NCI-H128 (cell line): Measurements from ENCODE around the gene ADAMTS8.

ENCODE experiments used
- DNase-seq: peaks from one replicate; lab custom pipeline; 2025; ENCODE audit not compliant: unreplicated experiment; lab: John Stamatoyannopoulos, UW

The ADAMTS8 gene

DNA sequence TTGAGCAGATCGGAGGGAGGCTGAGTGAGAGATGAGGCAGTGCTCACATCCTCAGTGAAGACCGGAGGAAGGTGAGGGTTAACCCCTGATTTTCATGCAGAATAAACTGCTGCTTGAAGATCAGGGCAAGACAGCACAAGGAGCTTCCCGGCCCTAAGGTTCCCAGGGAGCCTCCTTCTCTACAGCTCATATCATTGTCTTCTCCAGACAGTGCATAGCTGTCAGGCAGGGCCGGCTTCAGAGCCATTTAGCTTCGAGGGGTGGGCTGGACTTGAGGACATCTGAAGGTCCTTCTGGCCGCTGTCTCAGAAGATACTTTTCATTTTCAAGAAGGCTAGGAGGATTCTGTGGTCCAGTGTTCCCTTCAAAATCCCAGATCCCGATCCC is 7.2 kb downstream of the ADAMTS8 start:
- no peak for DNase-seq

DNA sequence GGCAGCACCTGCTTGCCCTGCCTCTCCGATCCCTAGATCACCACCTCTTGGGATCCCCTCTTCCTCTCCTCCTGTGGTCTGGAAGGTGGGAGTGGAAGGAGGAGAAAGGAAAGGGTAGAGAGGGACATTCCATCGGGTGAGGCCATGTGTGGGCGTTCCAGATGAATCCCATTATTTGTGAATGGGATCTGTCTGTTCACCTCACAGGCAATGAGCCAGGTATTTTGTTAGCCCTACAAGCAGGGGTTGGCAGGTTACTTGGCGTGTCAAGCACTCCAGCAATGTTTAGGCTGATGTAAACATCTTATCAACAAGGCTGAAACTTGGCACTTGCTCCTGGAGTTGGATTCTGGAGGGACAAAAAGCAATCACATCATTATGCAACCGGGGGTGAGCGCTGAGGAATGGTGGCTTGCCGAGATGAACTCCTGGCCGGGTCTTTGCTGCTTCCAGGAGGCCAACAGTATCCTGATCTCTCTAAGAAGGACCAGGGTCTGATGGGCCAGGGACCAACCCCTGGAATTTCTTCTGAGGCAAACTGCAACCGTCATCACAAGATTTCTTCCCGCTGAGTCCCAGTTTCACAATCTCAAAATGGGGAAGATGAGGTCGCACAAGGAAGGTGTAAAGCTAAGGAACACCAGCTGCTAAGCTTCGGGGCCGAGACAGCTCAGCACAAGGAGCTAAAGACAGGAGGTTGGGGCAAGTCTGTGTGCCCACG is 7.8 kb downstream of the ADAMTS8 start:
- no peak for DNase-seq

DNA sequence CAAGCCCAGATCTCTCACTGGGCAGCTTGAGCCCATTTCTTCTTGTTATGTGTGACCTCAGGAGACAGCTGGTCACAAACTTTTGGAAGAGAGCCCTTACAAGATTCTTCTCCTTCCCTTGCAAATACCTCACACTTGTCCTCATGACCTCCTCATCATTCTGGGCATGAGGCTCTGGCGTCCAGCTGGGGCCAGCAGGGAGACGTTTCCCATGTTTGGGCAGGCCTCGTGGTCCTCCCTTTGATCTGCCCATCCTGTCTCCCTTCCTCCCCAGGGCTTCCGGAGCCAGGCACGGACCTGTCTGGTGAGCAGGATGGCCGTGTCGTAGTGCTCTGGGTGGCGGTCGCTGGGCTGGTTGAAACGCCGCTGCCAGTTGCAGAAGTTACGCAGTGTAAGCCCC is 9.7 kb downstream of the ADAMTS8 start:
- no peak for DNase-seq

DNA sequence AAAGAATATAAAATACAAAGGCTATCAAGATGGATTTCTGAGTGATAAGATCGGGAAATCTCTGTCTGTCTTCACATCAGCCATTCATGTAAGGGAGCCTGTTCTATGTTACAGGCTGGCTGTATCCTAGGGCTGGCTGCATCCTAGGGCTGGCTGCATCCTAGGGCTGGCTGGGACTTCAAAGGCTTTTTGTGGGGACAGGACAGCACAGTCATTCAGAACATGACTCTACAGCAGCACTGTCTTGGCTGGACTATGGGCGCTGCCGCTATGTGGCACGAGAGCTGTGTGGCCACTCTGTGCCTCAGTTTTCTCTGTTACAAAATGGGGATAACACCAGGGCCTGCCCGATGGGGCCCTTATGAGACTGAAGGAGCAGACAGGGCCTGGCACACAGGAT is 10.2 kb downstream of the ADAMTS8 start:
- no peak for DNase-seq

- no peak for DNase-seq
These were observed 11.5 kb downstream of the ADAMTS8 start for GRCh38 chr11:130416906-130417305.

GRCh38 chr11:130416530-130416882 is 11.9 kb downstream of the ADAMTS8 start:
- no peak for DNase-seq

- DNase-seq: no peak
These were observed 12.5 kb downstream of the ADAMTS8 start for GRCh38 chr11:130415731-130416529.

GRCh38 chr11:130414107-130415080 is 14.0 kb downstream of the ADAMTS8 start:
- DNase-seq: no peak

DNA sequence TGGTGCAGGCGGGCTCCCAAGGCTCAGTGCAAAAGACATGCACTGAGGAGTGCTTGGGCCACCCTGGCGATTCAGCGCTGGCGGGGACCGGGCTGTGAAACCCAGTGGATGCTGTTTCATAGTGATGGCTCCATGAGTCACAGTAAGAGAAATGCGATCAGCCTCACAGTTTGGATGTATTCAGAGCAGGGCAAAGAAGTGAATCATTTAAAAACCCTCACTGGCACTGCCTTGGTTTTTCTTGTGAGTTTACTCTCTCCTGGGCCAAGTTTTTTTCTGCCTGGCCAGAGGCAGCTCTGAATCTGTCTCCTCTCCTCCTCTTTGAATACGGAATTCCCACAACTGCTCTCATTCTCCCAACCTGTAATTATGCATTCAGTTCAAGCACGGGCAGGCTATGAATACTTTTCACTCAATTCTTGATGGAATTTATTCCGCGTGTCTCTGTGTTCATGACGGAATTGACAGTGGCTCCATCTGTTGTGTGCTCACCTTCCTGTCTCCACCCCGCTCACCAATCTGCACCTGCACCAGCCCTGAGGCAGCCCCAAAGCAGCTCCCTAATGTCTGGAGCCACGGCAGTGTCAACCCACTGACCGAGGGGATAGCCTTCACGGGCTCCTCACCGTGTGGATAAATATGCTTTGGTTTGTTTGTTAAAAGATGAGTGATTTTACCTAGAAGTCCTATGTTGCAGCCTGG is 14.9 kb downstream of the ADAMTS8 start:
- DNase-seq: no peak

DNA sequence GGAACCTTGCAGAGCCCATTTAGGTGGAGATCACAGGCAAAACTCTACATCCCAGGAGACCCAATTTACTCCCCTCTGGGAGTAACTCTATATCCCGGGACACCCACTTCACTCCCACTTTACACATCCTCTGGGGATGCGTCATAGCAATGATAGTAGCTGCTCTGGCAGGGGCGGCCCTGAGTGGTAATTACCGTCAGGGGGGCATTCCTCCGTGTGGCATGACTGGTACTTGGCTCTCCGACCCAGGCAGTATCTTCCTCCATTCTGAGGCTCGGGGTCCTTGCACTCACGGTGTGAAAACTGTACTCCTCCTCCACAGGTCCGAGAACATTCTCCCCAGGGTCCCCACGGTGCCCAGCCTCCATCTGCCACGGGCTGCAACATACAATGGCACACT is 17.2 kb downstream of the ADAMTS8 start:
- DNase-seq: no peak

DNA sequence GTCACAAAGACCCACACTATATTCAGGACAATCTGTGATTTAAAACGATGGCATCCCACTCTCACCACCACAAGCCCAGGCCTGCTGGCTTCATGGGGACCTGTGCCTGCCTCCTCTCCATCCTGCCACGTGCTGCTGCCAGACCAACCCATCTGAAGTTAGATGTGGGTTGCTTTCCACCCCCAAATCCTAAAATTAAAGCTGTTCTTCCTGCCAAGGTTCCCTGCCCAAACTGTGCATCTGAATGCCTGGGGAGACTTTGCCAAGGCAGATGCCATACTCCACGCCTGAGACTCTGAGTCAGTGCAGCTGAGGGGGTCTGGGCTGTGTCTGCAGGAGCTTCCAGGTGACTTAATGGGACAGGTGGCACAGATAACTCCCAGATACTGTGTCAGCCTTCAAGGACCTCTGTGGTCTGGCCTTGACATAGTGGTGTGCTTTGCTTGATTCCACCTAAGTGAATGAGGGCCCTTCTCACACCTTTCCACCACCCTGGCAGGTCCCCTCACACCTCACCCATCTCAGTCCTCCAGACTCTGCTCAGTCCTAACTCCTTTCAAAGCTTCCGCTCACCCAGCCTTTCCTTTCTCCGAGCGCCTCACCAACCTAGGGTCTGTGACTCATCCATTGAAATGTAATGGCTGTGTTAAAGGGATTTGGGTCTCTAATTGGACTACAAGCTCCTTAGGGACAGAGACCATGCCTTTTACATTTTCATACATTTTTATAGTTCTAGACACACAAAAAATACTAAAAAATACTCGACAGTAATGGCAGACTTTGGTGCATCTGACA is 18.6 kb downstream of the ADAMTS8 start:
- no peak for DNase-seq

- no peak for DNase-seq
These were observed 19.5 kb downstream of the ADAMTS8 start for GRCh38 chr11:130408901-130409300.

DNA sequence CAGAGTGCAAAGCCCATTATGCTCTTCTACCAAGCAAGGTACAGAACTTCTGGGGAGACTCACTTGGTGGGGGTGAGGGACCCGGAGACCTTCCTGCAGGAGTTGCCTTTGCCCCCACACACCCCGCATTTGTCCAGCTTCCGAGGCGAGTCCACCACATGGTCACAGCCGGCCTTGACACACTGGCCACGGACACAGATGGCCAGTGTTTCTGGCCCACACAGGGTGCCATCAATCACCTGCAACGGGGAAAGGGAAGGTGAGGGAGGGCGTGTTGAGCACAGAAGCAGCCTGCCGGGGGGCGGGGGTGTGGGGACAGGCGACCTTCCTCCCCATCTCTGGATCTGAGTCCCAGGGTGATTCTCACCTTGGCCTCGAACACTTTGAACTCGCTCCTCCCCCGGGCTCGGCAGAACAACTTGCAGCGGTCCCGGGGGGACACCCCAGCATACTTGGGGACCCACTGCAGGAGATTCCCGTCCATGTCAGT is 20.0 kb downstream of the ADAMTS8 start:
- DNase-seq: no peak

- no peak for DNase-seq
These were observed 20.4 kb downstream of the ADAMTS8 start for GRCh38 chr11:130407978-130408377.

DNA sequence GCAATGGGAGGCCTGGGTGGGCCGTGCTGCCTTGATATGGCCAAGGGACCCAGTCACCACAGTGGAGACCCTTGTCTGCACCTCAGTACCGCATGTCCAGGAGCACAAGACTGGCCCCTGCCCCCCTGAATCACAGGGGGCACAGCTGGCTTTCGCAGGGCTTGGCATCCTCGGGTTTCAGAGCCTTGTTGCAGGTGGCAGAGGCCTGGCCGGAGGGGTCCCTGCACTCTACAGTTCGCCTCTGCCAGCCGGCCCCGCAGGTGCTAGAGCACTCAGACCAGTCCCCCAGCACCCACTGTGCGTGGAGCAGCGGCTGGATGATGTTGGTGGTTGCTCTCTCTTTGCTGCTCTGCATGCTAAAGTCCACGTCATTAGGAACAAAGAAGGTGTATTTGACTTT is 23.0 kb downstream of the ADAMTS8 start:
- no peak for DNase-seq

DNA sequence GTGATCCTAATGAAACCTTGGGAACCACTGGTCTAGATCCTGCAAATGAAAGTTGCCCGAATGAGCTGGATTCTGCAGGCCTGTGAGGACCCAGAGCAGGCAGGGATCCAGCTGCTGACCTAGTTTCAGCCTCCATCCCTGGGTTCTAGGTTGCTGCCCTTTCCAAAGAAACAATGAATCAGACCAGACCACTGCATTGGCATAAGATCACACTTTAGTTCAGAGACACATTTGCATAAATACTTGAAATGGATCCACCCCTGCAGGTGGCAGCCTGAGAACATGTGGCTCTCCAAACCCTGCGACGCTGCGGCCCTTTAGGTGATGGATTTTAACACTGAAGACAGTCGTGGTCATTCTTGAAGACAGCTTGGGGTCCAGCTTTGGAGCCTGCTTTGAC is 23.7 kb downstream of the ADAMTS8 start:
- DNase-seq: no peak

DNA sequence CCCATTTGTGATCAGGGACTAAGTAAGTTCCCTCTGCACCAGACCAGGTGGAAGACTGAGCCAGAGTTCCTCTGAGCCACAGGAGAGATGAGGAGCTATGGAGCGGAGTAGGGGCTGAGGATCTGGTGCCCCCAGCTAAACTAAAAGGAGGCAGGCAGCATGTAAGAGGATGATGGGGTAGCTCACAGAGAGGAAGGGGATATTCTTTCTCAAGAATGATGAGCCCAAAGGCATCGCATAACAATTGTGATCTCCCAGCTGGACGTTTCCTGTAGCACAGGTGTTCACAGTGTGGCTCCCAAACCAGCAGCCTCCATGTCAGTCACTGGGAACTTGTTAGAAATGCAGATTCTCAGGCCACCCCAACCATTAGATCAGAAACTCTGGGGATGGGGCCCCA is 24.4 kb downstream of the ADAMTS8 start:
- DNase-seq: no peak

DNA sequence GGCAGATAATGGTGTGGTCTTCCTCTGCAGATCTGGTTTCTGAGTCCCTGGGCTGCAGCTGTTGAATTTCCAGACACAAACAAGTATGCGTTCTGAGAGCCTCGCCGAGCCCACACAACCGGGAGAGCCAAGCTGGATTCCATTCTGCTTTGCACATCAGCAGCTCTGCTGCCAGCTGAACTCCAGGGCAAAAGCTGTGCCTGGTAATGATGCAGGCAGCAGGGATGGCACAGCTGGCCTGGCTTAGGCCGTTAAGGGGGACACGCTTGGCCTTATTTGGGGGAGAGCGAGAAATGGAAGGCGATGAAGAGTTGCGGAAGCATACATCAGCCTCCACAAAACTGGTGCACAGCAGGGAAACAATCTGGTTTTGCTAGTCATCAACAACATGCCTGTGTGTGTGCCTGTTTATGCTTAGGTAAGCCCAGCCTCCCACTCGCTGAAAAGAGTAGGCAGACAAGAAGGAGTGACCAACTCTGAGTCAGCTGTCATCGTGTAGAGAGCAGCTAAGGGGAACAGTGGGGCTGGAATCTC is 25.1 kb downstream of the ADAMTS8 start:
- DNase-seq: no peak

GRCh38 chr11:130402570-130402969 is 25.8 kb downstream of the ADAMTS8 start:
- no peak for DNase-seq
